ENCODE results near the gene PTPN13.
"Not testable (repeated sequence)": the region's sequence is repeated elsewhere in the genome, so short reads cannot be mapped to it uniquely, and the experiment has no call there.

The PTPN13 gene

DNA sequence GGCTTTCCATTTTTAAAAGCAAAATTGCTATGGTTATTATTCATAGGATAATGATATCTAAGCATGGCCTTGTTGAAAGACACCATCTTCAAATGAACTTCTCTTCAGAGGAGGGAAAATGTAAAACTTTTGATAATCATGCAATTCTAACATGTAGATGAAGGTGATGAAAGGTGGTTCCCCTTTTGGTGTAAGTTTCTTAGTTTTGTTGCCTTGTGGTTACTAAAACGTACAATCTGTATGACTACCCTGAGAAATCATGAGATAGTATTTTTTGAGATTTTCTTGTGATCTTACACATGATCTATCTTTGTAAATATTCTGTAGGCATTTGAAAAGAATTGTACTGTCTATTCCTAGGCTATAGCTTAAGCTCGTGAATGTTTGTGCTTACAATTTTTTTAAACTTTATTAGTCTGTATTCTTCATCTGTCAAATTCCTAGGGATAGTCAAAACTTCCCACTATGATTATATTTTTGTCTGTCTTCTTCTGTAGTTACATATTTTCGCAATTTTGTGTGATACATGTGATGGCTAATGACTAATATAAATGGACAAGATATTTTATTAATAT is 47.5 kb downstream of the PTPN13 start:
- no peak for DNase-seq (ENCODE audit: low read depth in 2 of 2)

DNA sequence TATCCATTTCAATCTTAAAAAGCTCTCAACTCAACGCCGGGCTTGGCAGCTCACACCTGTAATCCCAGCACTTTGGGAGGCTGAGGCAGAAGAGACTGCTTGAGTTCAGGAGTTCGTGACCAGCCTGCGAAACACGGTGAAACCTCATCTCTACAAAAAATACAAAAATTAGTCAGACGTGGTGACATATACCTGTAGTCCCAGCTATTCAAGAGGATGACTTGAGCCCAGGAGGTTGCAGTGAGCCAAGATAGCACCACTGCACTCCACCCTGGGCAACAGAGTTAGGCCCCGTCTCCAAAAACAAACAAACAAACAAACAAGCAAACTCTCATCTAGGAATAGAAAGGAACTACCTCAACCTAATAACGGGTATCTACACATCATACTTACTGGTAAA is 50.8 kb downstream of the PTPN13 start:
- DNase-seq (ENCODE audit: low read depth in 2 of 2) = no peak

DNA sequence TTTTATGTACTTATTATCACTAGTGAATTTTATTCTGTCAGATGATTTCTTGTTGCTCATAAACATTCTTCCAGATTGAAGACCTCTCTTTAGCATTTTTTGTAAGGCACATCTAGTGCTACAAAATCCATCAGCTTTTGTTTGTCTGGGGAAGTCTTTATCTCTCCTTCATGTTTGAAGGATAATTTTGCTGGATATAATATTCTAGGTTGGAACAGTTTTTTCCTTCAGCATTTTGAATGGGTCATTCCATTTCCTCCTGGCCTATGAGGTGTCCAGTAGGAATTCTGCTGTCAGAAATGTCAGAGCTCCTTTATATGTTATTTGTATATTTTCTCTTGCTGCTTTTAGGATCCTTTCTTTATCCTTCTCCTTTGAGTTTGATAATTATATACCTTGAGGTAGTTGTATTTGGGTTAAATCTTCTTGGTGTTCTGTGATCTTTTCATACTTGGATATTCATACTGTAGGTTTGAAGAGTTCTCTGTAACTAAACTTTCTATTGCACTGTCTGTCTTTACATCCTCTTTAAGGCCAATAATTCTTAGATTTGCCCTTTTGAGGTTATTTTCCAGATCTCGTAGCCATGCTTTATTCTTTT is 58.3 kb downstream of the PTPN13 start:
- DNase-seq (ENCODE audit: low read depth in 2 of 2) = no peak

DNA sequence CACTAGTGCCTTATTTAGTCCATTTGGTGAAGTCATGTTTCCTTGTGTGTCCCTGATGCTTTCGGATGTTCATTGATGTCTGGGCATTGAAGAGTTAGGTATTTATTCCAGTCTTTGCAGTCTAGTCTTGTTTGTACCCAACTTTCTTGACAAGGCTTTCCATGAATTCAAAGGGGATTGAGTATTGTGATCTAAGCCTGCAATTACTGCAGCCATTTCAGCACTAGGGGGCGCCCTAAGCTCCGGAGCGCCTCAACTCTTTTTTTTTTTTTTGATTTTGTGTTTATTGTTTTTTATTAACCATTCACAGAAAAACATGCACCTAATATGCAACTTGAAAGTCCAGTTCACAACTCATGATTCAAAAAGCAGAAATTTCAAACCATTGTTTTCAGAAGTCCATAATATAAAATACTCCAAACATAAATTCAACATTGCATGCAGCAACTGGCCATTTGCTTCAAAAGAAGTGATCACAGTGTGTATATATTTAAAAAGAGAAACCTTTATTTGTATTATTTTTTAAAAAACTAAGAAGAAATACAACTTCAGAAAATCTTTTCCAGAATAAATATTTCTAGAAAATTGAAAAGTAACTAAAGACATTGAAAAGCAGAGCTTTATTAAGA is 59.2 kb downstream of the PTPN13 start:
- DNase-seq (ENCODE audit: low read depth in 2 of 2) = no peak

DNA sequence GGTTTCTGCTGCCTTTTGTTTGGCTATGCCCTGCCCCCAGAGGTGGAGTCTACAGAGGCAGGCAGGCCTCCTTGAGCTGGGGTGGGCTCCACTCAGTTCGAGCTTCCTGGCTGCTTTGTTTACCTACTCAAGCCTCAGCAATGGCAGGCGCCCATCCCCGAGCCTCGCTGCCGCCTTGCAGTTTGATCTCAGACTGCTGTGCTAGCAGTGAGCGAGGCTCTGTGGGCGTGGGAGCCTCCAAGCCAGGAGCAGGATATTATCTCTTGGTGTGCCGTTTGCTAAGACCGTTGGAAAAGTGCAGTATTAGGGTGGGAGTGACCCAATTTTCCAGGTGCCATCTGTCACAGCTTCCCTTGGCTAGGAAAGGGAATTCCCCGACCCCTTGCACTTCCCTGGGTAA is 62.7 kb downstream of the PTPN13 start:
- DNase-seq (ENCODE audit: low read depth in 2 of 2) = not testable (repeated sequence)

DNA sequence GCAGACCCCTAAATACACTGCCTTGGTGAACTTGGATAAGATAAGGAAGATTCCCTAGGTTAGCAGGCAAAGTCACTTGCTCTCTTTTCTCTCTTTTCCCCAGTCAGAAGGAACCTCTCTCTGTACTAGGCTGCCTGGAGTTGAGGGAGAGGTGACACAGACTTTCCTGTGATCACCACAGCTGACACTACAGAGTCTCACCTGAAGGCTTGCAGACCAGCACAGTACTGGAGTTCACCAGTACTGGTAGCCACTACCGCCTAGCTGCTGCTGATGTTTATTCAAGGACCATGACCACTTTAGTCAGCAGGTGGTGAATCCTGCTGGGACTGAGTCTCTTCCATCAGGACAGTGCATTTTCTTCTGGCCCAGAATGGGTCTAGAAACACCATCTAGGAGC is 63.3 kb downstream of the PTPN13 start:
- DNase-seq (ENCODE audit: low read depth in 2 of 2) = no peak

DNA sequence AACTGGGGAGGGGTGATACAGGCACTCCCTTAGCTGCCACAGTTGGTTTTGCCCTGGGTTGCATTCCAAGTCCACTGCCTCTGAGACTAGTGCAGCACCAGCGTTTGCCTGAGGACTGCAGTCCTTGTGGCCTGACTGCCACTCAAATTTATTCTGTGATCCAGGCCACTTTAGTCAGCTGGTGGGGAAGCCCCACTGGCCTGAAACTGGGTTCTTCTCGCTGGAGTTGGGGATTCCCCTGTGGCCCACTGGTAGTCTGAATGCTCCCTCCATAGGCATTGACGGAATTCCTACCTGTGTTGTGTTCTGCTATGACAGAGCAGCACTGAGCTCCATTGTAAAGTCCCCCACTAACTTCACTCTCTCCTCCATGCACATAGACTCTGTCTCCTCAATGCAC is 63.8 kb downstream of the PTPN13 start:
- no peak for DNase-seq (ENCODE audit: low read depth in 2 of 2)

DNA sequence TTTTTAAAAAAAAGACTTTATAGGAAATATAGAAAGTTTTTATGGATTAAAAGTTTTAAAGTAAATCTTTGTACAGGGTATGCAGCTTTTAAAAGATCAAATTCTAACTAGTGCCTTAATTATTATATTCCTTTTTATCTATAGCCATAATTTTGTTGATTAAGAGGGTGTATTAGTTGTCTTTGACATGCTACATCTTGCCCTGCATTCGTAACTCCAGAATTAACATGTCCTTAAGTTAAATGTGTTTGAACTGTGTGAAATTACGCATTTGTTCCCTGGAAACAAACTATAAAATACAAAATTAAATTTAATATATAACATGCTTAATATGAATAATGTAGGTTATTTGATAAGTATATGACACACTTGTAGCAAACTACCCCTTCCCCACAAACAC is 66.3 kb downstream of the PTPN13 start:
- DNase-seq (ENCODE audit: low read depth in 2 of 2) = no peak

DNA sequence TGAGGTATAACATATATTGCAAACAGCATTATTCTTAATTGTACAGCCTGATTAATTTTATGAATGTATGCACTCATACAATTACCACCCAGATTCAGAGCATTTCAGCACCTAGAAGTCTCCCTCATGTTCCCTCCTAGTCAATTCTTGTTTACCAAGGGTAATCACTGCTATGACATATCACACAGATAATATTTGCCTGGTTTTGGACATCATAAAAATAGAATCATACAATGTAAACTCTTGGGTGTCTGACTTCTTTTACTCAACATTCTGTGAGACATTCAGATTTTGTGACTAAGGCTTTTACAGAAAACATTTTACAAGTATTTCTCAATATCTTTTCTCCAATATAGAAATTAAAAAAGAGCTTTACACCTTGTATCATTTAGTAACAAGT is 66.9 kb downstream of the PTPN13 start:
- no peak for DNase-seq (ENCODE audit: low read depth in 2 of 2)

DNA sequence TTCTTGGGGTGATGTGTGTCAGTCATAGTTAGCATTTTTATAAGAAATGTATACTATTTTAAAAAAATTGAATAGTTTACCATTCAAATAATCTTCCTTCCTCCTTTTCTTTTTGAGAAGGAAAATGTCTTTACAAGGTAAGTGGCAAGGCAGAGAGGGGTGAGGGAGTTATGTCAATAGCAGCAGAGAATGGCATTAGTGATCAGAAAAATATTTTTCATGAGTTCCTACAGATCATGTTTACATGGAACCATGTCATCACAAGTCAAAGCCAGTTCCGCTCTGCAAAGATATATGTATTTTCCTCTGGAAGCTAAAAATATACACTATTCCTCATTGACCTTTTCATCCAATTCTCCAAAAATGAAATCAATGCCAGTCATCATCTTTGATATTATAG is 67.3 kb downstream of the PTPN13 start:
- DNase-seq (ENCODE audit: low read depth in 2 of 2) = no peak

DNA sequence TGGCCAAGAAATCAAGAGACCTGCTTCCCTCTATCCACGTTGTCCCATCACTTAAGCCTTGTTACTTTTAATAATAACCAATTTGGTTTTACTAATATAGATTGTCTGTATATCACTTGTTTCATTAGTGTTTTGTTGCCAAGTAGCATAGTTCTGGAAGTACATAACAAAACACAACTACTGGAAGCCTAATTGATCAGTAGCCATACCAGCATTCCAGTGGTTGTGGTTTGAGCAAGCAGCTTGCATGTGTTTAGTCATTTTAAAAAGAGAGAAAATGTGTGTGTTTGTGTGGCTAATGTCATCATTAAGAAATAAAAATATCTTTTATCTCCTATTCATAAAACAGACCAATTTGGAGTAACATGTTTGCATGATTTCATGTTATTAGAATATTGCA is 70.8 kb downstream of the PTPN13 start:
- no peak for DNase-seq (ENCODE audit: low read depth in 2 of 2)

DNA sequence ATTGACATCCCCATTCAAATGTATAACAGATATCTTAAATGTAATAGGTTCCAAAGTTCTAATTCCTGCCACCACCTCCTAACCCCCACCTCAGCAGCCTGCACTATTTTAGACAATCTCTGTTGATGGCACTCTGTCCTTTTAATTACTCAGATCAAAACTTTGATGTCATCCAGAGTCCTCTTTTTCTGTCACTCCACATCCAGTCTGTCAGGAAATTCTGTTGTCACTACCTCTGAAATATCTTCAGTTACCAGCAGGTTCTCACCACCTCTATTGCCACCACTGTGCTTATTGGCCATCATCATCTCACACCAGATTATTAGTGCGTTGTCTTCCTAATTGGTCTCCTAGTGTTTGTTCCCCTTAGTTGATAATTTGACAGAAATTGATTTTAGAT is 76.2 kb downstream of the PTPN13 start:
- no peak for DNase-seq (ENCODE audit: low read depth in 2 of 2)

DNA sequence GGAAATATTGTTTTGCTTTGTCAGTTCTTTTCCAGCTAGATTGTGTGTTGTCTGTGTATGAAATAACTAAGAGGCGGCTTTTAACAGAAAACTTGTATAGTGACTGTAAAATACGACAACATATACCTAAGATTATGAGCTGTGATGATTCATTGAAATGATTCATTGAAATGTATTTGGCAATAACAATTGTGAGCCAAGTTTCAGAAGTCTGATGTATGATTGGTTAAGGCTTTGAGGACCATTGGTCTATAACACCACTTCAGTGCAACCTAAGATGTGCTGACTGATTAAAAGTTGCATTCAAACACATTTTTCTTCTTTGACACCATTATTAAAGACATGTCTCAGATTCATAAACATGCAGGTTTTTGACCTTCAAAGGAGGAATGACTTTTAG is 76.6 kb downstream of the PTPN13 start:
- DNase-seq (ENCODE audit: low read depth in 2 of 2) = no peak

DNA sequence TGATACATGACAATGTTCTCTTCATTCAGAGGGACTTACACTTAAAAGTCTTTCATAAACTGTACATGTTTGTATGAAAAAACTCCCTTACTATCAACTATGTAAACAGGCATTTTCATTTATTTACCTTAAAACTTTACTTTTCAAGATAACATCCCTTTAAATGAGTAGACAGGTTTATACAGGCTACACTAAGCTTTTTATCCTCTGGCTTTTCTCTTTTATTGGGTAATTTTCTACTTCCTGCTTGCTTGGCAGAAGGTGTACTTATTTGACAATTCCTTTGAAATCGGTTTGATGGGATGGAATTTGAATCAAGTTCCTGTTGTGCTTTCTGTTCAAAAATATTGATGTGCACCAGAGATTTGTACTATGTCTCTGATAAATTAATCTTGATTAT is 81.4 kb downstream of the PTPN13 start:
- no peak for DNase-seq (ENCODE audit: low read depth in 2 of 2)

DNA sequence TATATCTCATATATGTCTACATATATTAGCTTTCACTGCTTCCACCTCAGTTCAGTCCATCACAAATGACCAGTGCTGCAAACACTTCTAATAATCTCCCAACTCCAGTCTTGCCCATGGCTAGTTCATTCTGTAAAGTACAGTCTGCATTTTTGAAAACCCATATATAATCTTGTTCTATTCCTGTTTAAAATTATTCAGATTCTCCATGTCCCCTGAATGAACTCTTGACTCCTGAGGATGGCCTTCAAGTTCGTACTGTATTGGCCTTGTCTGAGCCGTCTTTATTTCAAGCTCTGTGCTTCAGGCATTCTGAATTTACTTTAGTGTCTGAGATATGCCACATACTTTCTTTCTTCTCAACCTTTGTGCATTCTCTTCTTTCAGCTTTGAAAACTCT is 84.7 kb downstream of the PTPN13 start:
- DNase-seq (ENCODE audit: low read depth in 2 of 2) = no peak

DNA sequence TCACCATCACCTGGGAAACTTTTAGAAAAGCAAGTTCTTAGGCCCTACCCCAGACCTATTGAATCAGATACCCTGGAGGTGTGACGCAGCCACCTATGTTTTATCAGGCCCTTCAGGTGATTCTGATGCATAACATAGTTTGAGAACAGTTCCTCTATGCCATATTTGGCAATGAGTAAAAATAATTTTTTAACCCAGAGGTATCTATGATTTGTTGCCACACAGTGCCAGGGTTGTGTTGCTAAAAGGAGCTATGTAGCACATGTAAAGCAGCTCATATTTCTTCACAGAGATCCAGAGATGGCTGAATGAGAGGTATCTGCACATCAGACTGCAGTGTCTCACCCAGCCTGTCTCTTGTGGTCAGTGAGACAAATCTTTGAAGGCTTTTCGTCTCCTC is 85.3 kb downstream of the PTPN13 start:
- DNase-seq (ENCODE audit: low read depth in 2 of 2) = no peak

DNA sequence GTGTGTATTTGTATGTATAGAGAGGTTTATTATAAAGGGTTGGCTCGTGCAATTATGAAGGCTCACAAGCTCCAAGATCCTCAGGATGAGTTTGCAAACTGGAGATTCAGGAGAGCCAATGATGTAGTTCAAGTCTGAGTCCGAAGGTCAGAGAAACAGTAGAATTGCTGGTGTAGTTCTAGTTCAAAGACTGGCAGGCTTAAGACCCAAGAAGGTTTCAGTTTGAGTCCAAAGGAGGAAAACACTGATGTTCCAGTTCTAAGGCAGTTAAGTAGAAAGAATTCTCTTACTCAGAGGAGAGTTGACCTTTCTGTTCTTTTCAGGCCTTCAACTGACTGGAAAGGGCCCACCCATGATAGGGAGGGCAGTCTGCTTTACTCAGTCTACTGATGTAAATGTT is 89.1 kb downstream of the PTPN13 start:
- no peak for DNase-seq (ENCODE audit: low read depth in 2 of 2)

DNA sequence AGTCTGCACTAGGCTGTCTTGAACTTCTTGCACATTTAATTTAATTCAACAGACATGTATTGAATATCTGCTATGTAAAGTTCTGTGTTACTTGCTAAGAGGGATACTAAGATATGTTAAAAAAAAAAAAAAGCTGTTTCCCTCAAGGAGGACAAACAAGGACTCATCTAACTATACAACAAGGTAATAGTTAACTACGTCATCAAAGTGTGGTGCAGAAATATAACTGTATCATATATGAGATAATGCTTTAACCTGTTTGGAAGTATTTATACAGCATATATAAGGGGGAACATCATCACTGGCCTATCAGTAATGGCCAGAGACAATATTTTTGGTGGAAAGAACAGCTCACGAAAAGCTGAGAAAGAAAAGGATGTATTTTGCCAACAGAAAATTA is 89.9 kb downstream of the PTPN13 start:
- no peak for DNase-seq (ENCODE audit: low read depth in 2 of 2)

DNA sequence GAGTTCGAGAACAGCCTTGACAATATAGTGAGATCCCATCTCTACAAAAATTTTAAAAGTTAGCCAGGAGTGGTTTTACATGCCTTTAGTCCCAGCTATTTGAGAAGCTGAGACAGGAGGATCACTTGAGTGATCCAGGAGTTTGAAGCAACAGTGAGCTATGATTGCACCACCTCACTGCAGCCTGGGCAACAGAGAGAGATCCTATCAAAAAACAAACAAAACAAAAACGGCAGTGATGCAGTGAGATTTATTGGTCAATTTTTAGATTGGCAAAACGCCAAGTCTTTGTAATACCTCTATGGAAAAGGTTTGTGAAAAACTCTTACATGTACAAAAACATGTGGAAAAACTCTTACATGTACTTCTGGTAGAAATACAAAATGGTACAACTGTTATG is 91.3 kb downstream of the PTPN13 start:
- no peak for DNase-seq (ENCODE audit: low read depth in 2 of 2)

DNA sequence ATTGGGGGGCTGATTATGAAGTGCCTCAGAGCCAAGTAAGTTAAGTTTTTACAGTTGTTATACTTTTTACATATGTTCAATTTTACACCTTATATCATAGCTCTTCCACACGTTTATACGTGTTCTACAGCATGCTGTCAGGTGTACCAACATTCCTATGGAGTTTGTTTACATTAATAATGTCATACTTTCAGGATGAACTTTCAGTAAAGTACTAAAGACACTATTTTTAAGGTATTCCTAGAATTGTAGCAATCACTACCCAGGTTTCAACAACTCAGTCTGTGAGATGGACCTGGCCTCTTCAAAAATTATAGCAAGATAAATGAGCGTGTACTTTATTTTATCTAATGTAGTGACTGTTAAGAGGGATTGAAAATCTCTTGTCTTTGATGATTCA is 92.6 kb downstream of the PTPN13 start:
- DNase-seq (ENCODE audit: low read depth in 2 of 2) = no peak

DNA sequence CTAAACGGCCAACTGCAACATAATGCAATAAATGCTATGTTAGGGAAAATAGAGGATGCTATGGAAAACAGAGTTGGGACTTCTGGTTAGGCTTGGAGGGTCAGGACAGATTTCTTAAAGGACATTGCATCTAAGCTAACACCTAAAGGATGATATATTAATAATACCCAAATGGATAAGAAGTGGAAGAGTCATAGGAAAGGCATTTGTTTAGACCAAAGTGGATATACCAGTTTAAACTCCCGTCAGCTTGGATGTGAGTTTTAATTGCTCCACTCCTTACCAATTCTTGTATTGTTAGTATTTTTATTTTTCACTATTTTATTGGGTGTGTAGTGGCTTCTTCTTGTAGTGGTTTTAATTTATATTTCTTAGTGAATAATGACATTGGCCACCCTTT is 93.9 kb downstream of the PTPN13 start:
- no peak for DNase-seq (ENCODE audit: low read depth in 2 of 2)

DNA sequence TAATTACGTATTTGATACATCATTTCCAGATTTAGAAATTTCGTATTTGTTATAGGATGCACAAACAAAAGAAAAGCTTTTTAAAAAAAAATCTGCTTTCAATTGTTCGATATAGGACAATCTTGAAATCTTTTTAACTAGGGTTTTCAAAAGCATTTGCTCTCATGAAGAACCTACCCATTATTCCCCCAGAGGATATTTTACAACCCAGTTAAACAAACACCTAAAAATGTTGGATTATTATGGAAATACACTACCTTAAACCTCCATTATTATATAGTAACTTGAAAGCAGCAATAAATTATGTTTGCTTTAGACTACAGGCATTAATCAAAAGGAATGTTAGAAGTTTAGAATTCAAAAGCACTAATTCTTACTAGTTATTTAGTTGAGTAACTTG is 110.5 kb downstream of the PTPN13 start:
- DNase-seq (ENCODE audit: low read depth in 2 of 2) = no peak

DNA sequence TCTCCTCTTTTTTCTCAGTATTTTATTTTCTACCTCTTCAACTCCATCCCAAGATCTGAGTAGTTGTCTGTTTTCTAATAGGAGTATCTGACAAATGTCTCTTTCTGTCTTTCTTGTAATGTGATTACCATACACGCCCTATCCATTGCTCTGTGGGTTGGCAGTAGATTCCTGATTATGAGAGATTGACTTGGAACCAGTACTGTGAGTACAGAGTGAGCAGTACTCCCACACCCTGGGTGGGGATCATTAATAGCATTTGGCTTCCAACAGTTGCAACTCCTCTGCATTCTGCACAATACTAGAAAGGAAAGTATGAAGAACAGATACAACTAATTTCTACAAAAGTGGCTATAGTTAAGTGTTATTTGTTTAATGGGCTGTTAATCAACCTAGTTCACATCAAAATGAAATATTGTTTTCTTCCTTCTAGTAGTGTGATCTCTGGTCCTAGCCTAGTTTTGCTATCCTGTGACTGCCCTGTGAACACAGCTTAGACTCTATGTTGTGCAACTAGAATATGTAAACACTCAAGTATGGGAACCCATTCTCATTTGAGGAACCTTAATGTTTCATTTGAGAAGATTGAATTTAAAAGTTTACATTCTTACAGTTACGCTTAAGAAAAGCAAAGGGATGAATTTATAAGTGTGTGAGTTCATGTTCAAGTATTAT is 112.9 kb downstream of the PTPN13 start:
- no peak for DNase-seq (ENCODE audit: low read depth in 2 of 2)
